NCI-H187 (cell line): Measurements from ENCODE around the gene GNG14.
"Not testable (repeated sequence)": the region's sequence is repeated elsewhere in the genome, so short reads cannot be mapped to it uniquely, and the experiment has no call there.

Experiments
- DNase-seq, 2 experiments: peaks; one replicate each; lab custom pipeline; 2025; lab: John Stamatoyannopoulos, UW

The GNG14 gene

GRCh38 chr19:12667731-12668302 lies 20.0 kb upstream of the GNG14 start:
- no peak for DNase-seq

- no peak for DNase-seq
Observed at GRCh38 chr19:12668346-12668745, 19.5 kb upstream of the GNG14 start.

- DNase-seq, result no peak
Observed at GRCh38 chr19:12668932-12669269, 18.9 kb upstream of the GNG14 start.

- peak; percentile 27 to 88 for DNase-seq
Observed at GRCh38 chr19:12669270-12670158, 18.3 kb upstream of the GNG14 start.

GRCh38 chr19:12670159-12670928 lies 17.5 kb upstream of the GNG14 start:
- DNase-seq, result no peak

GRCh38 chr19:12672744-12673143 lies 15.1 kb upstream of the GNG14 start:
- no peak for DNase-seq

- DNase-seq, result no peak
Observed at GRCh38 chr19:12675399-12675798, 12.4 kb upstream of the GNG14 start.

- no peak for DNase-seq
Observed at GRCh38 chr19:12675940-12676339, 11.9 kb upstream of the GNG14 start.

GRCh38 chr19:12676384-12676792 lies 11.4 kb upstream of the GNG14 start:
- DNase-seq, result peak; percentile 21 to 64

- DNase-seq, result no peak
Observed at GRCh38 chr19:12676928-12677327, 10.9 kb upstream of the GNG14 start.

- DNase-seq, result not testable (repeated sequence)
Observed at GRCh38 chr19:12678039-12678438, 9.8 kb upstream of the GNG14 start.

GRCh38 chr19:12680034-12680433 lies 7.8 kb upstream of the GNG14 start:
- no peak for DNase-seq

- peak; percentile 78 to 93 for DNase-seq
Observed at GRCh38 chr19:12681074-12681987, 6.5 kb upstream of the GNG14 start, which contains the start of gene DHPS. Gene DHPS (minus strand): TSS chr19:12681880. CDS start chr19:12681766, 114 bp downstream.

GRCh38 chr19:12685831-12686230 lies 2.0 kb upstream of the GNG14 start:
- no peak for DNase-seq

- DNase-seq, result no peak
Observed at GRCh38 chr19:12689012-12689411, 1.2 kb downstream of the GNG14 start.

- no peak for DNase-seq
Observed at GRCh38 chr19:12689581-12690216, 1.9 kb downstream of the GNG14 start.

- DNase-seq, result no peak
Observed at GRCh38 chr19:12692960-12693359, 5.2 kb downstream of the GNG14 start.

- DNase-seq, result no peak
Observed at GRCh38 chr19:12694641-12695040, 6.8 kb downstream of the GNG14 start.

- DNase-seq, result no peak
Observed at GRCh38 chr19:12695096-12695495, 7.3 kb downstream of the GNG14 start.

GRCh38 chr19:12695514-12695913 lies 7.7 kb downstream of the GNG14 start:
- no peak for DNase-seq

- DNase-seq, result no peak
Observed at GRCh38 chr19:12695997-12696365, 8.2 kb downstream of the GNG14 start.
